NCI-H526 (cell line): ENCODE measurements around the gene SPSB1.
"Not testable (repeated sequence)": the region's sequence is repeated elsewhere in the genome, so short reads cannot be mapped to it uniquely, and the experiment has no call there.

Experiments used
- DNase-seq, 2 experiments: peaks; one replicate each; lab custom pipeline; 2025; lab: John Stamatoyannopoulos, UW

Gene SPSB1

GRCh38 chr1:9368356-9368755, 75.7 kb downstream of the SPSB1 start:
- no peak for DNase-seq

GRCh38 chr1:9369964-9370788, 77.5 kb downstream of the SPSB1 start:
- DNase-seq = no peak

- no peak for DNase-seq
Measured at GRCh38 chr1:9371391-9371935, 78.8 kb downstream of the SPSB1 start.

- no peak for DNase-seq
Measured at GRCh38 chr1:9371951-9372350, 79.3 kb downstream of the SPSB1 start.

- no peak for DNase-seq
Measured at GRCh38 chr1:9373619-9374018, 80.9 kb downstream of the SPSB1 start.

- no peak for DNase-seq
Measured at GRCh38 chr1:9374748-9375341, 82.2 kb downstream of the SPSB1 start.

- no peak for DNase-seq
Measured at GRCh38 chr1:9375912-9376311, 83.2 kb downstream of the SPSB1 start.

GRCh38 chr1:9376430-9376829, 83.7 kb downstream of the SPSB1 start:
- no peak for DNase-seq

GRCh38 chr1:9376886-9377333, 84.2 kb downstream of the SPSB1 start:
- no peak for DNase-seq

GRCh38 chr1:9378801-9379200, 86.1 kb downstream of the SPSB1 start:
- no peak for DNase-seq

GRCh38 chr1:9380711-9381110, 88.0 kb downstream of the SPSB1 start:
- no peak for DNase-seq

- no peak for DNase-seq
Measured at GRCh38 chr1:9382643-9383491, 90.2 kb downstream of the SPSB1 start.

- DNase-seq = no peak
Measured at GRCh38 chr1:9384128-9384527, 91.4 kb downstream of the SPSB1 start.

- no peak for DNase-seq
Measured at GRCh38 chr1:9384751-9385245, 92.1 kb downstream of the SPSB1 start.

GRCh38 chr1:9385392-9385791, 92.7 kb downstream of the SPSB1 start:
- DNase-seq = not testable (repeated sequence)

- no peak for DNase-seq
Measured at GRCh38 chr1:9385801-9386573, 93.3 kb downstream of the SPSB1 start.

GRCh38 chr1:9388335-9389180, 95.9 kb downstream of the SPSB1 start:
- no peak for DNase-seq

GRCh38 chr1:9389968-9390367, 97.3 kb downstream of the SPSB1 start:
- no peak for DNase-seq

- no peak for DNase-seq
Measured at GRCh38 chr1:9391620-9392019, 98.9 kb downstream of the SPSB1 start.

- DNase-seq = no peak
Measured at GRCh38 chr1:9394010-9394409, 101.3 kb downstream of the SPSB1 start.
